ENCODE data around the gene RNU7-1. TPM values are rescaled to one million over a fixed set of nuclear protein-coding genes. Genes with fewer than 3 reads are reported as not detected.

The RNU7-1 gene
- total RNA-seq, 1 experiment from 2014 or later, result not detected

Small RNA genes within 50 kb of the gene (small RNA-seq; reads per million reads assigned to genes)
- gene MIR141, result 31.1 reads per million, percentile 93 among the genes with 10 or more reads in this experiment
- 10.7 reads per million, percentile 88 among the genes with 10 or more reads in this experiment for gene MIR200C
- not detected for gene RNU7-1
- gene SCARNA12, result 1.2 reads per million, percentile 45 among the genes with 10 or more reads in this experiment

Other genes with a start within 250 kb of the RNU7-1 start
- not detected in 2 replicates for gene PIANP, start 243.0 kb upstream of the RNU7-1 start, total RNA-seq (2014; rRNA removed; shearing (Covaris generic))
- gene COPS7A, start 219.8 kb upstream of the RNU7-1 start, total RNA-seq (2014; rRNA removed; shearing (Covaris generic)), result 103 and 108 TPM in 2 replicates
- 383 and 384 TPM in 2 replicates for gene MLF2, start 190.7 kb upstream of the RNU7-1 start, total RNA-seq (2014; rRNA removed; shearing (Covaris generic))
- gene PTMS, start 177.5 kb upstream of the RNU7-1 start, total RNA-seq (2014; rRNA removed; shearing (Covaris generic)), result 87.6 and 105 TPM in 2 replicates
- 0.05 and 0.56 TPM in 2 replicates for gene LAG3, start 171.3 kb upstream of the RNU7-1 start, total RNA-seq (2014; rRNA removed; shearing (Covaris generic))
- 0.25 and 0.47 TPM in 2 replicates for gene CD4, start 154.3 kb upstream of the RNU7-1 start, total RNA-seq (2014; rRNA removed; shearing (Covaris generic))
- gene GPR162, start 122.0 kb upstream of the RNU7-1 start, total RNA-seq (2014; rRNA removed; shearing (Covaris generic)), result not detected in 2 replicates
- gene P3H3, start 115.4 kb upstream of the RNU7-1 start, total RNA-seq (2014; rRNA removed; shearing (Covaris generic)), result 2.2 and 2.7 TPM in 2 replicates
- 0.97 TPM in 1 of 2 replicates, not detected in the other for gene GNB3, start 102.9 kb upstream of the RNU7-1 start, total RNA-seq (2014; rRNA removed; shearing (Covaris generic))
- 95.5 and 126 TPM in 2 replicates for gene CDCA3, start 92.5 kb upstream of the RNU7-1 start, total RNA-seq (2014; rRNA removed; shearing (Covaris generic))
- 122 and 136 TPM in 2 replicates for gene USP5, start 91.7 kb upstream of the RNU7-1 start, total RNA-seq (2014; rRNA removed; shearing (Covaris generic))
- gene TPI1, start 76.3 kb upstream of the RNU7-1 start, total RNA-seq (2014; rRNA removed; shearing (Covaris generic)), result 1,358 and 1,438 TPM in 2 replicates
- gene SPSB2, start 70.5 kb upstream of the RNU7-1 start, total RNA-seq (2014; rRNA removed; shearing (Covaris generic)), result 20.2 and 21.0 TPM in 2 replicates
- gene LRRC23, start 39.0 kb upstream of the RNU7-1 start, total RNA-seq (2014; rRNA removed; shearing (Covaris generic)), result 0.61 and 4.6 TPM in 2 replicates
- gene ENO2, start 29.2 kb upstream of the RNU7-1 start, total RNA-seq (2014; rRNA removed; shearing (Covaris generic)), result 7.7 and 9.1 TPM in 2 replicates
- gene ATN1, start 15.9 kb upstream of the RNU7-1 start, total RNA-seq (2014; rRNA removed; shearing (Covaris generic)), result 22.0 and 36.9 TPM in 2 replicates
- gene C12orf57, start 206 bp downstream of the RNU7-1 start, total RNA-seq (2014; rRNA removed; shearing (Covaris generic)), result 102 and 112 TPM in 2 replicates
- gene PTPN6, start 7.5 kb downstream of the RNU7-1 start, total RNA-seq (2014; rRNA removed; shearing (Covaris generic)), result 29.2 and 35.2 TPM in 2 replicates
- 417 and 420 TPM in 2 replicates for gene PHB2, start 26.8 kb downstream of the RNU7-1 start, total RNA-seq (2014; rRNA removed; shearing (Covaris generic))
- gene EMG1, start 27.1 kb downstream of the RNU7-1 start, total RNA-seq (2014; rRNA removed; shearing (Covaris generic)), result 59.5 and 64.0 TPM in 2 replicates
- gene LPCAT3, start 74.7 kb downstream of the RNU7-1 start, total RNA-seq (2014; rRNA removed; shearing (Covaris generic)), result 35.9 and 37.3 TPM in 2 replicates
- 0.56 and 1.1 TPM in 2 replicates for gene C1S, start 116.9 kb downstream of the RNU7-1 start, total RNA-seq (2014; rRNA removed; shearing (Covaris generic))
- 0.03 and 0.53 TPM in 2 replicates for gene C1R, start 148.6 kb downstream of the RNU7-1 start, total RNA-seq (2014; rRNA removed; shearing (Covaris generic))
- 38.9 and 39.1 TPM in 2 replicates for gene C1RL, start 165.4 kb downstream of the RNU7-1 start, total RNA-seq (2014; rRNA removed; shearing (Covaris generic))
- gene RBP5, start 185.1 kb downstream of the RNU7-1 start, total RNA-seq (2014; rRNA removed; shearing (Covaris generic)), result 0.41 TPM in 1 of 2 replicates, not detected in the other
- 15.3 and 16.9 TPM in 2 replicates for gene CLSTN3, start 186.6 kb downstream of the RNU7-1 start, total RNA-seq (2014; rRNA removed; shearing (Covaris generic))
- 34.8 and 41.2 TPM in 2 replicates for gene PEX5, start 245.9 kb downstream of the RNU7-1 start, total RNA-seq (2014; rRNA removed; shearing (Covaris generic))